Panc1 (cell line): ENCODE data around the gene MTO1.

Source experiments
- POLR2AphosphoS5 ChIP-seq: IDR thresholded peaks from 2 replicates; pipeline ENCODE4 v1.6.1; 2012; ENCODE audit warnings: mild to moderate bottlenecking, low read depth, low read length, moderate library complexity
- SIN3A ChIP-seq: IDR thresholded peaks from 2 replicates; pipeline ENCODE4 v1.6.1; 2012; ENCODE audit warnings: low read depth, mild to moderate bottlenecking, low read length, moderate library complexity, borderline replicate concordance; ENCODE audit not compliant: insufficient read depth
- TF ChIP-seq, protein P1 (sequence below): fragments of 450-650 bp; IDR thresholded peaks from 2 replicates; pipeline ENCODE4 v1.5.1; 2017; ENCODE audit warnings: mild to moderate bottlenecking
- TF ChIP-seq, protein P2 (sequence below), 2 experiments: IDR thresholded peaks; 2 replicates each; pipeline ENCODE4 v1.6.1; 2011 to 2012; ENCODE audit warnings: low read depth in 2 of 2, control low read depth in 1 of 2, low read length in 1 of 2, mild to moderate bottlenecking in 1 of 2, moderate library complexity in 1 of 2; ENCODE audit not compliant: insufficient read depth in 1 of 2

DNA sequence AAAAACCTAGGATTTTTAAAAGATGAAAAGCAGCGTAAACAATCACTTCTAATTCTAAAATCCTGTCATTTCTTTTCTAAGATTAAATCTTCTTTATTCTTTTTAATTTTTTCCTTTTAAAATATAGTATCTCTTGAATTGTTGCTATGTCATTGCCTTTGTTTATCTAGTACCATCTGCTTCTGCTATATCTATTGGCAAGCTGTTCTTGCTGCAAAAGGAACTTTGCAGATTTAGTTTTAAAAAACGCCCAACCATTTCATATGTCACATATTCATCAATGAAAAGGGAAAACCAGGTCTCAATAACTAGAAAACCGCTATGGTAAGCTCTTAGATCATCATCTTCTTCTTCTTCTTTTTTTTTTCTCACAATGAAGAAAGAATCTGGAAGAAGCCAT is 70.8 kb downstream of the MTO1 start:
- TF ChIP-seq, protein P1, sequence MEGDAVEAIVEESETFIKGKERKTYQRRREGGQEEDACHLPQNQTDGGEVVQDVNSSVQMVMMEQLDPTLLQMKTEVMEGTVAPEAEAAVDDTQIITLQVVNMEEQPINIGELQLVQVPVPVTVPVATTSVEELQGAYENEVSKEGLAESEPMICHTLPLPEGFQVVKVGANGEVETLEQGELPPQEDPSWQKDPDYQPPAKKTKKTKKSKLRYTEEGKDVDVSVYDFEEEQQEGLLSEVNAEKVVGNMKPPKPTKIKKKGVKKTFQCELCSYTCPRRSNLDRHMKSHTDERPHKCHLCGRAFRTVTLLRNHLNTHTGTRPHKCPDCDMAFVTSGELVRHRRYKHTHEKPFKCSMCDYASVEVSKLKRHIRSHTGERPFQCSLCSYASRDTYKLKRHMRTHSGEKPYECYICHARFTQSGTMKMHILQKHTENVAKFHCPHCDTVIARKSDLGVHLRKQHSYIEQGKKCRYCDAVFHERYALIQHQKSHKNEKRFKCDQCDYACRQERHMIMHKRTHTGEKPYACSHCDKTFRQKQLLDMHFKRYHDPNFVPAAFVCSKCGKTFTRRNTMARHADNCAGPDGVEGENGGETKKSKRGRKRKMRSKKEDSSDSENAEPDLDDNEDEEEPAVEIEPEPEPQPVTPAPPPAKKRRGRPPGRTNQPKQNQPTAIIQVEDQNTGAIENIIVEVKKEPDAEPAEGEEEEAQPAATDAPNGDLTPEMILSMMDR: no peak
- TF ChIP-seq POLR2AphosphoS5 (no peak), SIN3A (no peak)
- TF ChIP-seq, protein P2, sequence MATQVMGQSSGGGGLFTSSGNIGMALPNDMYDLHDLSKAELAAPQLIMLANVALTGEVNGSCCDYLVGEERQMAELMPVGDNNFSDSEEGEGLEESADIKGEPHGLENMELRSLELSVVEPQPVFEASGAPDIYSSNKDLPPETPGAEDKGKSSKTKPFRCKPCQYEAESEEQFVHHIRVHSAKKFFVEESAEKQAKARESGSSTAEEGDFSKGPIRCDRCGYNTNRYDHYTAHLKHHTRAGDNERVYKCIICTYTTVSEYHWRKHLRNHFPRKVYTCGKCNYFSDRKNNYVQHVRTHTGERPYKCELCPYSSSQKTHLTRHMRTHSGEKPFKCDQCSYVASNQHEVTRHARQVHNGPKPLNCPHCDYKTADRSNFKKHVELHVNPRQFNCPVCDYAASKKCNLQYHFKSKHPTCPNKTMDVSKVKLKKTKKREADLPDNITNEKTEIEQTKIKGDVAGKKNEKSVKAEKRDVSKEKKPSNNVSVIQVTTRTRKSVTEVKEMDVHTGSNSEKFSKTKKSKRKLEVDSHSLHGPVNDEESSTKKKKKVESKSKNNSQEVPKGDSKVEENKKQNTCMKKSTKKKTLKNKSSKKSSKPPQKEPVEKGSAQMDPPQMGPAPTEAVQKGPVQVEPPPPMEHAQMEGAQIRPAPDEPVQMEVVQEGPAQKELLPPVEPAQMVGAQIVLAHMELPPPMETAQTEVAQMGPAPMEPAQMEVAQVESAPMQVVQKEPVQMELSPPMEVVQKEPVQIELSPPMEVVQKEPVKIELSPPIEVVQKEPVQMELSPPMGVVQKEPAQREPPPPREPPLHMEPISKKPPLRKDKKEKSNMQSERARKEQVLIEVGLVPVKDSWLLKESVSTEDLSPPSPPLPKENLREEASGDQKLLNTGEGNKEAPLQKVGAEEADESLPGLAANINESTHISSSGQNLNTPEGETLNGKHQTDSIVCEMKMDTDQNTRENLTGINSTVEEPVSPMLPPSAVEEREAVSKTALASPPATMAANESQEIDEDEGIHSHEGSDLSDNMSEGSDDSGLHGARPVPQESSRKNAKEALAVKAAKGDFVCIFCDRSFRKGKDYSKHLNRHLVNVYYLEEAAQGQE (IDR thresholded peaks at IDR 0.05; ENCODE audit: insufficient read depth in 1 of 2, low read depth in 2 of 2, low read length in 1 of 2): no peak
